HFFc6 (cell line): ENCODE measurements around the gene ZNF672. TPM values are rescaled to one million over a fixed set of nuclear protein-coding genes. Genes with fewer than 3 reads are reported as not detected.
A peak's percentile ranks its signal among the peaks of the same experiment; 100 is the strongest.

ENCODE experiments used
- DNase-seq: peaks from one replicate; pipeline ENCODE4 v3.0.0-alpha.2; 2018
- H3K27ac Mint-ChIP-seq: 2 replicates; pipeline ENCODE4 v1.8.0; 2020; ENCODE audit warnings: mild to moderate bottlenecking, mixed read lengths
- H3K27me3 Mint-ChIP-seq: 2 replicates; pipeline ENCODE4 v1.8.0; 2021; ENCODE audit warnings: mild to moderate bottlenecking, moderate library complexity, mixed read lengths; ENCODE audit not compliant: insufficient read depth
- H3K36me3 Mint-ChIP-seq: 2 replicates; pipeline ENCODE4 v1.8.0; 2021; ENCODE audit warnings: low read depth, mixed read lengths
- H3K4me1 Mint-ChIP-seq: 2 replicates; pipeline ENCODE4 v1.8.0; 2020; ENCODE audit warnings: low read depth, mixed read lengths
- H3K4me3 Mint-ChIP-seq: 2 replicates; pipeline ENCODE4 v1.8.0; 2020; ENCODE audit warnings: mild to moderate bottlenecking, moderate library complexity, mixed read lengths
- H3K9me3 Mint-ChIP-seq: 2 replicates; pipeline ENCODE4 v1.8.0; 2020; ENCODE audit warnings: mild to moderate bottlenecking, mixed read lengths
- CTCF ChIP-seq: fragments of 200-600 bp; sonication (generic); IDR thresholded peaks from 2 replicates; pipeline ENCODE4 v1.5.0; 2021; ENCODE audit warnings: antibody characterized with exemption, mild to moderate bottlenecking
- total RNA-seq, 6 experiments: library from RNA; stranded (reverse); fragmentation: NEBNext Ultra II Directional; extraction: Animal tissue kit (Norgen Biotek cat#: 25700); gene quantifications; 2 replicates in 1 of 6; 3 replicates in 5 of 6; pipeline ENCODE4 v1.2.3, GENCODE V29; 2021

Gene ZNF672
- total RNA-seq, 6 experiments from 2014 or later = 13.8 to 20.8 (median 17.6) TPM

- peaks cover 25% of the 10 kb centered on the region for H3K4me1 Mint-ChIP-seq
- no peaks in the 10 kb centered on the region for H3K36me3 Mint-ChIP-seq
- H3K27me3 Mint-ChIP-seq = no peaks in the 10 kb centered on the region; the same call in 1 of the 2 replicates
- TF ChIP-seq CTCF = no peak
- no peaks in the 10 kb centered on the region for H3K9me3 Mint-ChIP-seq
- H3K27ac Mint-ChIP-seq = peak overlapping the region; percentile 83; the same call in 1 of the 2 replicates
- no peak for DNase-seq
- no peak overlapping the region; the same call in 1 of the 2 replicates for H3K4me3 Mint-ChIP-seq
Measured at GRCh38 chr1:248840946-248841345, 2.9 kb downstream of the ZNF672 start.

GRCh38 chr1:248841702-248842395 is 3.8 kb downstream of the ZNF672 start:
- TF ChIP-seq CTCF = peak; percentile 70
- peak; percentile 48 for DNase-seq
- peak overlapping the region; percentile 83 for H3K27ac Mint-ChIP-seq
- H3K27me3 Mint-ChIP-seq = no peaks in the 10 kb centered on the region; the same call in 1 of the 2 replicates
- H3K4me3 Mint-ChIP-seq = peak overlapping the region; percentile 22; the same call in 1 of the 2 replicates
- H3K4me1 Mint-ChIP-seq = peaks cover 25% of the 10 kb centered on the region
- no peaks in the 10 kb centered on the region for H3K36me3 Mint-ChIP-seq
- H3K9me3 Mint-ChIP-seq = no peaks in the 10 kb centered on the region

- Mint-ChIP-seq H3K36me3 (no peaks in the 10 kb centered on the region), H3K4me3 (no peak overlapping the region), H3K4me1 (peaks cover 25% of the 10 kb centered on the region), H3K9me3 (no peaks in the 10 kb centered on the region), H3K27ac (peak overlapping the region; percentile 83), H3K27me3 (no peaks in the 10 kb centered on the region; the same call in 1 of the 2 replicates)
- no peak for DNase-seq
- no peak for TF ChIP-seq CTCF
Measured at GRCh38 chr1:248842781-248843331, 4.8 kb downstream of the ZNF672 start.

GRCh38 chr1:248843687-248844086 is 5.7 kb downstream of the ZNF672 start:
- peaks cover 25% of the 10 kb centered on the region for H3K4me1 Mint-ChIP-seq
- peaks cover 1% of the 10 kb centered on the region; the same call in 1 of the 2 replicates for H3K36me3 Mint-ChIP-seq
- H3K27me3 Mint-ChIP-seq = no peaks in the 10 kb centered on the region; the same call in 1 of the 2 replicates
- TF ChIP-seq CTCF = no peak
- no peak overlapping the region for H3K4me3 Mint-ChIP-seq
- H3K9me3 Mint-ChIP-seq = no peaks in the 10 kb centered on the region
- no peak overlapping the region for H3K27ac Mint-ChIP-seq
- DNase-seq = no peak

GRCh38 chr1:248844526-248844925 is 6.5 kb downstream of the ZNF672 start:
- H3K9me3 Mint-ChIP-seq = no peaks in the 10 kb centered on the region
- no peak for DNase-seq
- peaks cover 25% of the 10 kb centered on the region for H3K4me1 Mint-ChIP-seq
- no peaks in the 10 kb centered on the region; the same call in 1 of the 2 replicates for H3K27me3 Mint-ChIP-seq
- TF ChIP-seq CTCF = no peak
- peaks cover 6% of the 10 kb centered on the region for H3K36me3 Mint-ChIP-seq
- H3K27ac Mint-ChIP-seq = no peak overlapping the region
- no peak overlapping the region for H3K4me3 Mint-ChIP-seq
